PC-9 (cell line): ENCODE measurements around the gene MAGEA9. TPM values are rescaled to one million over a fixed set of nuclear protein-coding genes. Genes with fewer than 3 reads are reported as not detected.
"Not testable (repeated sequence)": the region's sequence is repeated elsewhere in the genome, so short reads cannot be mapped to it uniquely, and the experiment has no call there.

Source experiments
- BruUV-seq: library from RNA; stranded (reverse); fragments of 400-500 nt; replicated peaks from 2 replicates; lab custom pipeline; 2021; lab: Mats Ljungman, UMichigan
- CTCF ChIA-PET: fragments of 300-600 bp; sonication (Branson Sonifier 250); formaldehyde crosslinking; loops from one replicate; lab custom pipeline; 2022; ENCODE audit warnings: antibody characterized with exemption; lab: Charles Lee
- POLR2A ChIA-PET: fragments of 300-600 bp; sonication (Branson Sonifier 250); formaldehyde crosslinking; loops from one replicate; lab custom pipeline; 2022; ENCODE audit warnings: antibody characterized with exemption; ENCODE audit not compliant: unreplicated experiment; lab: Charles Lee
- DNase-seq, 2 experiments: peaks; one replicate each; pipeline versions ENCODE4 v3.0.0 to v3.0.0-alpha.2; 2015 to 2022; ENCODE audit warnings: mixed read lengths in 1 of 2
- H2AFZ ChIP-seq: fragments of 200-600 bp; sonication (generic); 2 replicates; pipeline ENCODE4 v1.8.1; 2017; ENCODE audit warnings: antibody characterized with exemption
- H3F3A ChIP-seq: fragments of 200-600 bp; sonication (generic); 2 replicates; pipeline ENCODE4 v1.8.1; 2017; ENCODE audit warnings: antibody characterized with exemption, mild to moderate bottlenecking, low read depth; ENCODE audit not compliant: insufficient read depth
- H3K27ac ChIP-seq: fragments of 200-600 bp; sonication (generic); 2 replicates; pipeline ENCODE4 v1.6.1; 2016; ENCODE audit warnings: mixed run types
- H3K27me3 ChIP-seq: fragments of 200-600 bp; sonication (generic); 2 replicates; pipeline ENCODE4 v1.6.1; 2016; ENCODE audit warnings: low read depth, mixed run types; ENCODE audit not compliant: insufficient read depth
- H3K36me3 ChIP-seq: fragments of 200-600 bp; sonication (generic); 2 replicates; pipeline ENCODE4 v1.6.1; 2016; ENCODE audit warnings: low read depth, mixed run types
- H3K4me1 ChIP-seq: fragments of 200-600 bp; sonication (generic); replicated peaks from 2 replicates; pipeline ENCODE4 v1.6.1; 2016; ENCODE audit warnings: mixed run types; ENCODE audit not compliant: insufficient read depth
- H3K4me2 ChIP-seq: fragments of 200-600 bp; sonication (generic); 2 replicates; pipeline ENCODE4 v1.6.1; 2017; ENCODE audit warnings: mixed run types
- H3K4me3 ChIP-seq: fragments of 200-600 bp; sonication (generic); 2 replicates; pipeline ENCODE4 v1.6.1; 2016; ENCODE audit warnings: mixed run types
- H3K79me2 ChIP-seq: fragments of 200-600 bp; sonication (generic); 2 replicates; pipeline ENCODE4 v1.6.1; 2017; ENCODE audit warnings: low read depth, mixed run types
- H3K9me2 ChIP-seq: fragments of 200-600 bp; sonication (generic); 2 replicates; pipeline ENCODE4 v1.8.1; 2017; ENCODE audit warnings: mild to moderate bottlenecking; ENCODE audit not compliant: insufficient read depth
- H3K9me3 ChIP-seq: fragments of 200-600 bp; sonication (generic); 2 replicates; pipeline ENCODE4 v1.8.1; 2016; ENCODE audit warnings: low read depth; ENCODE audit not compliant: insufficient read depth
- H4K20me1 ChIP-seq: fragments of 200-600 bp; sonication (generic); 2 replicates; pipeline ENCODE4 v1.8.1; 2017; ENCODE audit not compliant: insufficient read depth
- CTCF ChIP-seq: fragments of 200-600 bp; sonication (generic); conservative IDR thresholded peaks from 2 replicates; pipeline ENCODE4 v1.6.1; 2017; ENCODE audit warnings: mixed run types, antibody characterized with exemption, mild to moderate bottlenecking, moderate library complexity
- EZH2 ChIP-seq: fragments of 200-600 bp; sonication (generic); IDR thresholded peaks from 2 replicates; pipeline ENCODE4 v1.8.0; 2017; ENCODE audit warnings: antibody characterized with exemption, low read depth
- intact Hi-C: fragments of 100-400 bp; cut with micrococcal nuclease; formaldehyde crosslinking; loops from one replicate; pipeline ENCODE4 v1.10.0; 2022; ENCODE audit not compliant: unreplicated experiment
- total RNA-seq: library from RNA; stranded (reverse); gene quantifications from 2 replicates; pipeline ENCODE4 v1.2.3, GENCODE V29; 2021

The MAGEA9 gene
- total RNA-seq, 1 experiment from 2014 or later, result not detected

- H2AFZ ChIP-seq, result no peak overlapping the region
- no peak for TF ChIP-seq CTCF
- TF ChIP-seq EZH2, result no peak
- ChIA-PET POLR2A (no interaction called here), CTCF (no interaction called here)
- H3K4me2 ChIP-seq, result no peak overlapping the region
- no TSS peak for BruUV-seq
- H3K27ac ChIP-seq, result no peak overlapping the region
- H3K9me3 ChIP-seq, result no peaks in the 10 kb centered on the region
- intact Hi-C loops, result no loop called here
- H3K27me3 ChIP-seq, result peaks cover 4% of the 10 kb centered on the region; the same call in 1 of the 2 replicates
- no peaks in the 10 kb centered on the region for H4K20me1 ChIP-seq
- H3K9me2 ChIP-seq, result no peaks in the 10 kb centered on the region
- no peaks in the 10 kb centered on the region for H3K79me2 ChIP-seq
- H3F3A ChIP-seq, result no peaks in the 10 kb centered on the region
- no peak overlapping the region for H3K4me3 ChIP-seq
- no peaks in the 10 kb centered on the region; the same call in 1 of the 2 replicates for H3K4me1 ChIP-seq
- no peak for DNase-seq
- no peaks in the 10 kb centered on the region for H3K36me3 ChIP-seq
Measured at GRCh38 chrX:149829751-149830191, 48.0 kb downstream of the MAGEA9 start.

- H3K9me2 ChIP-seq, result no peaks in the 10 kb centered on the region
- no peaks in the 10 kb centered on the region for H3K9me3 ChIP-seq
- no peak overlapping the region for H3K27ac ChIP-seq
- H3K4me1 ChIP-seq, result no peaks in the 10 kb centered on the region
- no peaks in the 10 kb centered on the region for H4K20me1 ChIP-seq
- H3K79me2 ChIP-seq, result no peaks in the 10 kb centered on the region
- CTCF ChIA-PET, result no interaction called here
- BruUV-seq, result no TSS peak
- POLR2A ChIA-PET, result no interaction called here
- H3K27me3 ChIP-seq, result peaks cover 4% of the 10 kb centered on the region; the same call in 1 of the 2 replicates
- H3K36me3 ChIP-seq, result no peaks in the 10 kb centered on the region
- no peak overlapping the region for H3K4me3 ChIP-seq
- no peaks in the 10 kb centered on the region for H3F3A ChIP-seq
- no peak overlapping the region for H3K4me2 ChIP-seq
- intact Hi-C loops, result no loop called here
- no peak overlapping the region for H2AFZ ChIP-seq
- DNase-seq, result no peak
- no peak for TF ChIP-seq CTCF
- TF ChIP-seq EZH2, result no peak
Measured at GRCh38 chrX:149830192-149830873, 48.6 kb downstream of the MAGEA9 start.

- peaks cover 4% of the 10 kb centered on the region; the same call in 1 of the 2 replicates for H3K27me3 ChIP-seq
- H3K4me1 ChIP-seq, result no peaks in the 10 kb centered on the region
- no peak overlapping the region for H2AFZ ChIP-seq
- DNase-seq, result no peak
- H3K4me3 ChIP-seq, result no peak overlapping the region
- ChIA-PET POLR2A (no interaction called here), CTCF (no interaction called here)
- H3K9me2 ChIP-seq, result no peaks in the 10 kb centered on the region
- H3K79me2 ChIP-seq, result no peaks in the 10 kb centered on the region
- no peak overlapping the region for H3K4me2 ChIP-seq
- TF ChIP-seq CTCF, result no peak
- BruUV-seq, result no TSS peak
- no peak overlapping the region for H3K27ac ChIP-seq
- no peaks in the 10 kb centered on the region for H3K9me3 ChIP-seq
- no peaks in the 10 kb centered on the region for H3K36me3 ChIP-seq
- intact Hi-C loops, result no loop called here
- no peaks in the 10 kb centered on the region for H4K20me1 ChIP-seq
- H3F3A ChIP-seq, result no peaks in the 10 kb centered on the region
Measured at GRCh38 chrX:149831473-149831872, 49.7 kb downstream of the MAGEA9 start.

- H4K20me1 ChIP-seq, H3F3A ChIP-seq, DNase-seq, H3K36me3 ChIP-seq, H3K9me2 ChIP-seq, intact Hi-C loops, CTCF ChIA-PET, H3K79me2 ChIP-seq, H3K9me3 ChIP-seq, H3K4me1 ChIP-seq, H3K27me3 ChIP-seq, H3K4me2 ChIP-seq, H2AFZ ChIP-seq, POLR2A ChIA-PET, H3K4me3 ChIP-seq, BruUV-seq, H3K27ac ChIP-seq: not testable (repeated sequence)
Measured at GRCh38 chrX:149836728-149837127, 55.0 kb downstream of the MAGEA9 start.
